HCT116 (cell line): Measurements from ENCODE around the gene UBL5. TPM values are rescaled to one million over a fixed set of nuclear protein-coding genes. Genes with fewer than 3 reads are reported as not detected.

Source experiments
- ATAC-seq: fragments of 200-7000 bp; cut with Tn5 transposase; 2 replicates; pipeline ENCODE4 v1.9.1; 2020; ENCODE audit warnings: mild to moderate bottlenecking, moderate library complexity
- BruUV-seq: library from RNA; stranded (reverse); fragments of 400-500 nt; replicated peaks from 2 replicates; lab custom pipeline; 2021; lab: Mats Ljungman, UMichigan
- CTCF ChIA-PET: fragments of 300-600 bp; sonication (Branson Sonifier 250); formaldehyde crosslinking; loops from one replicate; lab custom pipeline; 2021; ENCODE audit warnings: antibody characterized with exemption; lab: Charles Lee
- POLR2A ChIA-PET: fragments of 300-600, 350-600 bp; sonication (Branson Sonifier 250); formaldehyde crosslinking; loops from one replicate; lab custom pipeline; 2021; ENCODE audit warnings: antibody characterized with exemption; lab: Charles Lee
- RAD21 ChIA-PET, 2 experiments: fragments of 300-600 bp; sonication (Branson Sonifier 250); formaldehyde crosslinking; loops; one replicate each; lab custom pipeline; 2023; ENCODE audit warnings: low total read pairs in 2 of 2; ENCODE audit not compliant: uncharacterized antibody in 2 of 2, unreplicated experiment in 2 of 2, low non-redundant PET in 1 of 2; lab: Charles Lee
- DNase-seq: peaks from one replicate; pipeline ENCODE4 v3.0.0-alpha.2; 2010; ENCODE audit warnings: low read depth, low spot score
- H2AFZ ChIP-seq: fragments of 200-600 bp; shearing (Covaris generic), sonication (generic); 2 replicates; pipeline ENCODE4 v1.6.1; 2017; ENCODE audit warnings: low read depth, mixed run types, mixed read lengths, antibody characterized with exemption, low read length; ENCODE audit not compliant: poor library complexity, severe bottlenecking
- H3K27ac ChIP-seq: 2 replicates; pipeline ENCODE4 v1.5.1; 2012; ENCODE audit warnings: low read depth, low read length
- H3K27me3 ChIP-seq: fragments of 200-600 bp; sonication (generic); 2 replicates; pipeline ENCODE4 v1.6.1; 2016; ENCODE audit warnings: mixed run types, low read length, mixed read lengths; ENCODE audit not compliant: insufficient read depth
- H3K36me3 ChIP-seq, 2 experiments: fragments of 200-500 bp in 1 of 2; fragments of 200-600 bp in 1 of 2; sonication (Bioruptor generic) in 1 of 2; sonication (generic) in 1 of 2; 2 replicates each; pipeline versions ENCODE4 v1.5.1 to v1.6.1; 2014 to 2016; ENCODE audit warnings: low read length in 2 of 2, inconsistent platforms in 1 of 2, mixed read lengths in 1 of 2, mixed run types in 1 of 2; ENCODE audit not compliant: insufficient read depth in 2 of 2, control insufficient read depth in 1 of 2
- H3K4me1 ChIP-seq, 2 experiments: fragments of 200-600 bp in 1 of 2; sonication (generic) in 1 of 2; 2 replicates each; pipeline versions ENCODE4 v1.5.1 to v1.6.1; 2012 to 2017; ENCODE audit warnings: low read length in 2 of 2, inconsistent platforms in 1 of 2, mild to moderate bottlenecking in 1 of 2, mixed read lengths in 1 of 2, mixed run types in 1 of 2, moderate library complexity in 1 of 2; ENCODE audit not compliant: insufficient read depth in 2 of 2, control insufficient read depth in 1 of 2
- H3K4me2 ChIP-seq: fragments of 200-600 bp; sonication (generic); 2 replicates; pipeline ENCODE4 v1.6.1; 2017; ENCODE audit warnings: mixed run types, low read length, mixed read lengths
- H3K4me3 ChIP-seq, 2 experiments: fragments of 200-600 bp in 1 of 2; sonication (generic) in 1 of 2; replicated peaks in 1 of 2; 2 replicates each; pipeline ENCODE4 v1.5.1; 2011 to 2016; ENCODE audit warnings: low read length in 2 of 2, control low read depth in 1 of 2, low read depth in 1 of 2, mild to moderate bottlenecking in 1 of 2, mixed read lengths in 1 of 2, mixed run types in 1 of 2
- H3K79me2 ChIP-seq: fragments of 200-600 bp; sonication (generic); 2 replicates; pipeline ENCODE4 v1.6.1; 2017; ENCODE audit warnings: mild to moderate bottlenecking, mixed run types, low read length, moderate library complexity, mixed read lengths; ENCODE audit not compliant: insufficient read depth
- H3K9ac ChIP-seq: fragments of 200-600 bp; sonication (generic); 2 replicates; pipeline ENCODE4 v1.6.1; 2016; ENCODE audit warnings: low read length, mixed read lengths
- H3K9me2 ChIP-seq: fragments of 200-600 bp; sonication (generic), shearing (Covaris generic); 2 replicates; pipeline ENCODE4 v1.6.1; 2017; ENCODE audit warnings: mixed run types, mild to moderate bottlenecking, moderate library complexity; ENCODE audit not compliant: insufficient read depth
- H3K9me3 ChIP-seq, 2 experiments: fragments of 200-500 bp in 1 of 2; fragments of 200-600 bp in 1 of 2; sonication (Bioruptor generic) in 1 of 2; sonication (generic) in 1 of 2; 2 replicates each; pipeline ENCODE4 v1.6.1; 2014 to 2017; ENCODE audit warnings: low read length in 2 of 2, mixed read lengths in 2 of 2, inconsistent platforms in 1 of 2, low read depth in 1 of 2, mild to moderate bottlenecking in 1 of 2, mixed run types in 1 of 2, moderate library complexity in 1 of 2; ENCODE audit not compliant: control insufficient read depth in 1 of 2, insufficient read depth in 1 of 2
- H4K20me1 ChIP-seq: fragments of 200-600 bp; sonication (generic), shearing (Covaris generic); 2 replicates; pipeline ENCODE4 v1.6.1; 2017; ENCODE audit warnings: mixed run types, mild to moderate bottlenecking, moderate library complexity; ENCODE audit not compliant: insufficient read depth
- EZH2 ChIP-seq: fragments of 200-600 bp; sonication (generic); IDR thresholded peaks from 2 replicates; pipeline ENCODE4 v1.6.1; 2017; ENCODE audit warnings: antibody characterized with exemption, mixed run types
- EZH2phosphoT487 ChIP-seq: fragments of 200-600 bp; IDR thresholded peaks from 2 replicates; pipeline ENCODE4 v1.6.1; 2018; ENCODE audit warnings: antibody characterized with exemption, borderline replicate concordance
- FOSL1 ChIP-seq: IDR thresholded peaks from 2 replicates; pipeline ENCODE4 v1.6.1; 2012; ENCODE audit warnings: low read depth
- POLR2AphosphoS5 ChIP-seq: IDR thresholded peaks from 2 replicates; pipeline ENCODE4 v1.6.1; 2011; ENCODE audit warnings: mild to moderate bottlenecking, low read depth, low read length, moderate library complexity
- RAD21 ChIP-seq: IDR thresholded peaks from 2 replicates; pipeline ENCODE4 v1.6.1; 2012; ENCODE audit warnings: low read depth, mild to moderate bottlenecking
- SP1 ChIP-seq: IDR thresholded peaks from 2 replicates; pipeline ENCODE4 v1.6.1; 2012; ENCODE audit warnings: low read depth
- SRF ChIP-seq: IDR thresholded peaks from 2 replicates; pipeline ENCODE4 v1.6.1; 2012; ENCODE audit warnings: low read depth
- TCF7L2 ChIP-seq: IDR thresholded peaks from 2 replicates; pipeline ENCODE4 v1.7.0; 2011; ENCODE audit warnings: borderline replicate concordance, inconsistent platforms; ENCODE audit not compliant: insufficient read depth, insufficient read length; ENCODE audit errors: extremely low read depth
- YY1 ChIP-seq: IDR thresholded peaks from 2 replicates; pipeline ENCODE4 v1.6.1; 2011; ENCODE audit warnings: low read length, low read depth, moderate library complexity, mild to moderate bottlenecking; ENCODE audit not compliant: insufficient replicate concordance; ENCODE audit errors: extremely low read depth
- ZFX ChIP-seq: fragments of 450-650 bp; IDR thresholded peaks from 2 replicates; pipeline ENCODE4 v1.6.1; 2017
- intact Hi-C: fragments of 100-400 bp; cut with micrococcal nuclease; formaldehyde crosslinking; loops from 2 replicates; pipeline ENCODE4 v1.10.0; 2022
- total RNA-seq: library from RNA; stranded (reverse); gene quantifications from one replicate; pipeline ENCODE4 v1.2.1, GENCODE V29; 2021; ENCODE audit not compliant: unreplicated experiment
- TF ChIP-seq, protein P1 (sequence below): IDR thresholded peaks from 2 replicates; pipeline ENCODE4 v1.6.1; 2012
- TF ChIP-seq, protein P2 (sequence below): IDR thresholded peaks from 2 replicates; pipeline ENCODE4 v1.6.1; 2012; ENCODE audit warnings: low read depth
- TF ChIP-seq, protein P3 (sequence below): IDR thresholded peaks from 2 replicates; pipeline ENCODE4 v1.6.1; 2011; ENCODE audit warnings: mild to moderate bottlenecking, low read length, moderate library complexity; ENCODE audit not compliant: insufficient replicate concordance; ENCODE audit errors: extremely low read depth

UBL5 gene
- total RNA-seq, 1 experiment from 2014 or later: 335 TPM

DNA sequence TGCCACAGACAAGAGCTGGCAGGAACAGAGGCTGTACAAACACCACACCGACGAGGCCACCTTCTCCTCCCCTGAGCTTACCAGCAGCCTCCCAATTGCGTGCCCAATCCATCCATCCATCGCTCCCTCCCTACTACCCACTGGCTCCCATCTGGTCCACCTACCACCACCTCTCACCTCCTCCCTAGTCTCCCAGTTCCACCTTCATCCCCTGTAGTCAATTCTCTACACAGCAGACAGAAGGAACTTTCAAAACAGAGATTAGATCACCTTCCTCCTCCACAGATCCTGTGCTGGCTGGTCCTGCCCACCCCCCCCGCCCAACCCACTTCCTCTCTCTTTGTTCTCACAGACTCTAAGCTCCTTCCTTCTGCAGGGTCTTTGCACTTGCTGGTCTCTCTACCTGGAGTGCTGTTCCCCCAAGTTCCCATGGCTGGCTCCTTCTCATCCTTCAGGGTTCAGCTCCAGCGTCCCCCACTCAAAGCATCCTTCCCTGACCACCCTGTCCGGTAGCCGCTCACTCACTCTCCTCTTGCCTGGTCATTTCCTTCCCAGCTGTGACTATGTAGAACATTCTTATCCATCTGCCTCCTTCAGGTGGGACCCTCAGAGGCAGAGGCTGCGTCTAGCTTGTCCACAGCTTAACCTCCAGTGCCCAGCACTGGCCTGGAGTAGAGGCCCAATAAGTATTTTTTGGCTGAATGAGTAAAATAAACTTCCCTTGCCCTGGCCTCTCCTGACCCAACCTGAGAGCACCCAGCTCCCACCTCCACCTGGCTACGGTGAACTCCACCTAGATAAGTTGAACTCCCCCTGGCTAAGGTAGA lies 30.4 kb downstream of the UBL5 start:
- Histone ChIP-seq H3K9me3 (no peaks in the 10 kb centered on the region), H3K9me2 (no peaks in the 10 kb centered on the region), H3K9ac (no peak overlapping the region), H3K27me3 (no peaks in the 10 kb centered on the region), H3K4me1 (peaks cover 0 to 10% of the 10 kb centered on the region in 2 experiments; a peak in 2 of 4 replicates), H3K4me2 (no peak overlapping the region), H4K20me1 (no peaks in the 10 kb centered on the region)
- RAD21 ChIA-PET: no interaction called here
- no peak for ATAC-seq
- intact Hi-C loops: no loop called here
- no peak for DNase-seq
- CTCF ChIA-PET: no interaction called here
- TF ChIP-seq SRF: no peak
- no peak for TF ChIP-seq ZFX
- TF ChIP-seq TCF7L2: no peak
- TF ChIP-seq, protein P1, sequence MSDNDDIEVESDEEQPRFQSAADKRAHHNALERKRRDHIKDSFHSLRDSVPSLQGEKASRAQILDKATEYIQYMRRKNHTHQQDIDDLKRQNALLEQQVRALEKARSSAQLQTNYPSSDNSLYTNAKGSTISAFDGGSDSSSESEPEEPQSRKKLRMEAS: no peak
- no peak for TF ChIP-seq FOSL1
- TF ChIP-seq, protein P2, sequence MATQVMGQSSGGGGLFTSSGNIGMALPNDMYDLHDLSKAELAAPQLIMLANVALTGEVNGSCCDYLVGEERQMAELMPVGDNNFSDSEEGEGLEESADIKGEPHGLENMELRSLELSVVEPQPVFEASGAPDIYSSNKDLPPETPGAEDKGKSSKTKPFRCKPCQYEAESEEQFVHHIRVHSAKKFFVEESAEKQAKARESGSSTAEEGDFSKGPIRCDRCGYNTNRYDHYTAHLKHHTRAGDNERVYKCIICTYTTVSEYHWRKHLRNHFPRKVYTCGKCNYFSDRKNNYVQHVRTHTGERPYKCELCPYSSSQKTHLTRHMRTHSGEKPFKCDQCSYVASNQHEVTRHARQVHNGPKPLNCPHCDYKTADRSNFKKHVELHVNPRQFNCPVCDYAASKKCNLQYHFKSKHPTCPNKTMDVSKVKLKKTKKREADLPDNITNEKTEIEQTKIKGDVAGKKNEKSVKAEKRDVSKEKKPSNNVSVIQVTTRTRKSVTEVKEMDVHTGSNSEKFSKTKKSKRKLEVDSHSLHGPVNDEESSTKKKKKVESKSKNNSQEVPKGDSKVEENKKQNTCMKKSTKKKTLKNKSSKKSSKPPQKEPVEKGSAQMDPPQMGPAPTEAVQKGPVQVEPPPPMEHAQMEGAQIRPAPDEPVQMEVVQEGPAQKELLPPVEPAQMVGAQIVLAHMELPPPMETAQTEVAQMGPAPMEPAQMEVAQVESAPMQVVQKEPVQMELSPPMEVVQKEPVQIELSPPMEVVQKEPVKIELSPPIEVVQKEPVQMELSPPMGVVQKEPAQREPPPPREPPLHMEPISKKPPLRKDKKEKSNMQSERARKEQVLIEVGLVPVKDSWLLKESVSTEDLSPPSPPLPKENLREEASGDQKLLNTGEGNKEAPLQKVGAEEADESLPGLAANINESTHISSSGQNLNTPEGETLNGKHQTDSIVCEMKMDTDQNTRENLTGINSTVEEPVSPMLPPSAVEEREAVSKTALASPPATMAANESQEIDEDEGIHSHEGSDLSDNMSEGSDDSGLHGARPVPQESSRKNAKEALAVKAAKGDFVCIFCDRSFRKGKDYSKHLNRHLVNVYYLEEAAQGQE: no peak
- no peak for TF ChIP-seq SP1
- no peak for TF ChIP-seq POLR2AphosphoS5
- no peak for TF ChIP-seq EZH2phosphoT487
- TF ChIP-seq YY1: no peak
- TF ChIP-seq, protein P3, sequence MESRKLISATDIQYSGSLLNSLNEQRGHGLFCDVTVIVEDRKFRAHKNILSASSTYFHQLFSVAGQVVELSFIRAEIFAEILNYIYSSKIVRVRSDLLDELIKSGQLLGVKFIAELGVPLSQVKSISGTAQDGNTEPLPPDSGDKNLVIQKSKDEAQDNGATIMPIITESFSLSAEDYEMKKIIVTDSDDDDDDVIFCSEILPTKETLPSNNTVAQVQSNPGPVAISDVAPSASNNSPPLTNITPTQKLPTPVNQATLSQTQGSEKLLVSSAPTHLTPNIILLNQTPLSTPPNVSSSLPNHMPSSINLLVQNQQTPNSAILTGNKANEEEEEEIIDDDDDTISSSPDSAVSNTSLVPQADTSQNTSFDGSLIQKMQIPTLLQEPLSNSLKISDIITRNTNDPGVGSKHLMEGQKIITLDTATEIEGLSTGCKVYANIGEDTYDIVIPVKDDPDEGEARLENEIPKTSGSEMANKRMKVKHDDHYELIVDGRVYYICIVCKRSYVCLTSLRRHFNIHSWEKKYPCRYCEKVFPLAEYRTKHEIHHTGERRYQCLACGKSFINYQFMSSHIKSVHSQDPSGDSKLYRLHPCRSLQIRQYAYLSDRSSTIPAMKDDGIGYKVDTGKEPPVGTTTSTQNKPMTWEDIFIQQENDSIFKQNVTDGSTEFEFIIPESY: no peak
- no peak for TF ChIP-seq RAD21
- TF ChIP-seq EZH2: no peak
- TF ChIP-seq, all 23 proteins: peak for 0
- H3K36me3 ChIP-seq: peaks cover 0 to 2% of the 10 kb centered on the region in 2 experiments; a peak in 1 of 4 replicates
- no peak overlapping the region for H3K4me3 ChIP-seq
- H3K79me2 ChIP-seq: no peaks in the 10 kb centered on the region
- BruUV-seq: no TSS peak
- POLR2A ChIA-PET: interaction anchor here (0.5 kb wide), 1 partner anchor 50 kb away, joined by 4 read pairs; no protein-coding TSS in a partner anchor
- H3K27ac ChIP-seq: no peak overlapping the region
- no peak overlapping the region for H2AFZ ChIP-seq
